Mononuclear cell (primary cell): ENCODE measurements around the gene HIPK2. TPM values are rescaled to one million over a fixed set of nuclear protein-coding genes. Genes with fewer than 3 reads are reported as not detected.

Experiments used
- H3K27me3 ChIP-seq: 2 replicates; pipeline ENCODE4 v1.6.0; 2011; ENCODE audit warnings: low read length, control low read depth; ENCODE audit not compliant: insufficient read depth
- H3K4me1 ChIP-seq: 2 replicates; pipeline ENCODE4 v1.5.1; 2011; ENCODE audit warnings: mild to moderate bottlenecking, low read length, control low read depth; ENCODE audit not compliant: insufficient read depth
- H3K4me3 ChIP-seq: 2 replicates; pipeline ENCODE4 v1.5.1; 2011; ENCODE audit warnings: mild to moderate bottlenecking, low read length, moderate library complexity
- H3K9me3 ChIP-seq: 2 replicates; pipeline ENCODE4 v1.5.1; 2011; ENCODE audit warnings: low read depth, mild to moderate bottlenecking, control low read depth, low read length
- total RNA-seq: library from RNA; depleted of rRNA; stranded (reverse); fragments of >200 nt; gene quantifications from one replicate; pipeline ENCODE4 v1.2.3, GENCODE V29; 2012

HIPK2 gene
- total RNA-seq, 1 donor = 14.2 TPM

- Histone ChIP-seq H3K4me3 (no peak overlapping the region), H3K9me3 (no peaks in the 10 kb centered on the region), H3K27me3 (no peaks in the 10 kb centered on the region), H3K4me1 (peaks cover 32% of the 10 kb centered on the region)
These were observed 115.9 kb downstream of the HIPK2 start for GRCh38 chr7:139661903-139662302.

DNA sequence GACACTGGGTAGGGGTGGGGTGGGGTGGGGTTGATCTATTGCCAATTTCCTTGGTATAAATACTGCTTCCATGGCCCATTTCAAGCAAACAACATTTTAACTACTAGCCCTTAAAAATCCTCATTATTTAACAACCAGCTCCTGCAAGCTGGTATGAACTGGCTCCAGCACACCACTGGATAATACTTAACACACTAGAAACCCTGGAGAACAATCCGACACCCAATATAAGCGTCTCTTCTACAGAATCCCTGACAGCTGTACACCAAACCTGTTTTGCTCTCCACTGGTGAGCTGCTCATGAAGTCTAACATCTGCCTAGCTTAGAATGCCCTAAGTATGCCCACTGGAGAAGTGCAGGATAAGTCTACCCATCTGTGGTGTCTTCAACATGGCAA lies 116.8 kb downstream of the HIPK2 start:
- Histone ChIP-seq H3K9me3 (no peaks in the 10 kb centered on the region), H3K4me3 (no peak overlapping the region), H3K4me1 (peaks cover 33% of the 10 kb centered on the region), H3K27me3 (no peaks in the 10 kb centered on the region)

DNA sequence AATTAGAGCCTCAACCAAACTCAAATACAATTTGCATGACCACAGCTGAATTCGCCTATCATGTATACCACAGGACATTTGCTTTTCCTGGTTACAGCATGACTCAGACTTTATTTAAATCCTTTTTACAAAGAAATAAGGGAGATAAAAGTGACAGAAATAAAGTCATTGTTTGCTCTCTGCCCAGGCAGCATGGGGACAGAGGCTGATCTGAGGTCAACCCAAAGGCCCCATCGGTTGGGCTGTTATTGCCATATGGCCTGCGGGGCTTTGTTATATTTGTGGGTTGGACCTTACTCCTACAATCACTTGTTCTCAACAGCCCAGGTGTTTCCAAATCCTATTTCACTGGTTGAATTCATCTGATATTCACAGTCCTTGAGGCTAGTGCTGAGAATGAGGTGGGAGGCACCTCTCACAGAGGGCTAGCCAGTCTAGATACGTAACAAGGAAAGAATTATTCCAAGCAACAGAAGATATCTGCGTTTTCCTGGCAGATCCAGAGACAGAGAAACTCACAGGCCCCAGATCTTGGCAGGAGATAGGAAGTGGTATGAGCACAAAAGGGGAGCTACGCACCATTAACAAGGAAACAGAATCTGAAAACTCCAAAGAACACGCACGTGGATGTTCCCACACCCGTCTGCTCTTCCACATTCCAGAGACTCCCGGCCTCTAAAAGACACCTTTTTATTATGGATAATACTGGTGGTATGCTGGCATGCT lies 117.3 kb downstream of the HIPK2 start:
- H3K4me1 ChIP-seq = peaks cover 38% of the 10 kb centered on the region
- no peaks in the 10 kb centered on the region for H3K9me3 ChIP-seq
- no peaks in the 10 kb centered on the region for H3K27me3 ChIP-seq
- H3K4me3 ChIP-seq = no peak overlapping the region

DNA sequence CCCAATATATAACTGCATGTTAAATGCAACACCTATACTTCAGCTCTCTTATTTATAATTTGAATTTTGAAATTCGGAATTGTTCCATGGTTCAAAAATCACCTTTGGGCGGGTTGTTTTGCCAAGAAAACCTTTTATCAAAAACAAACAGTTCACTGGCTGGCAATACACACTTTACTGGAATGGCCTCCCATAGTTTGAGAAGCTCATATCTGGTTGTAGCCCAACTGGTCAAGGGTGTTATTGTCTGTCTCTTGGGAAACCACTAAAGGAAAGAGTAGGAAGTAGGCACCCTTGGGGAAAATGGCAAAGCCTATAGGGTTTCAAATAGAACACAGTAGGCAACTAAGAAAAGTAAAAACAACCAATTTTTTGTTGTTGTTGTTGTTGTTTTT lies 117.9 kb downstream of the HIPK2 start:
- Histone ChIP-seq H3K4me3 (no peak overlapping the region), H3K9me3 (no peaks in the 10 kb centered on the region), H3K4me1 (peaks cover 44% of the 10 kb centered on the region)

DNA sequence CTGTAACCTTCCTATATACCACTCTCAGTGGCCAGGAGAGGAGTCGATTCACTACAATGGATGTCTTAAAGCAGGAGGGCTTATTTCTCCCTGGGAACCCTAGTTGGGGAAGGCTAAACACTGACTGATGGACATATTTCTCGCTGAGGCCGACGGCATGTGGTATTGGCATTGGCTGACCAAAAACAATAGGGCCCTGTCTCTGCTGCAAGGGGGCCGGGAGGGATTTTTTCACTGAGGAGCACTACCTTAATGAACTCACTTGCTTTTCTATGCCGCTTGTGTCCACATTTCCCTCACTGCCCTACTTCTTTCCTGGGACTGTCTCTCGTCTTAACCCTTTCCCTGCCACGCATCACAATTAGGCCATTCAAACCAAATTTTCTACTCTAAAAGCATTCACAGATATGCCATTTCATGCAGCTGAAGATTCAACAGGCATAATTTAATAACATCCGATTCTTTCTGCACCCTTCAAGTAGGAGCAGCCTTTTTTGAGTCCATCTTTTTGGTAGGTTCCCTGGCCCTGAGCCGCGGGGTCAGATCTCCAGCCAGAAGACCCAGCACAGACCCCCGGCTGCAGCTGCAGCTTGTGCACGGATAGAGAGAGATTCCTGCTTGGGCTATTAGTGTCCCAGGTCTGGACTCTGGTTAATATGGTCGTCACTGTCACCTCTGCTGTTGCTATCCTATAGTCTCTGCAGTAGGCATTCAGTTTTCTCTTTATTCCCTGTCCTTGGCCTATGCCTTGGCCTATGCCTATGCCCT lies 118.7 kb downstream of the HIPK2 start:
- Histone ChIP-seq H3K4me3 (no peak overlapping the region), H3K4me1 (peaks cover 39% of the 10 kb centered on the region), H3K9me3 (no peaks in the 10 kb centered on the region), H3K27me3 (no peaks in the 10 kb centered on the region)

More for the DNA sequence above, 117.9 kb downstream of the HIPK2 start:
- no peaks in the 10 kb centered on the region for H3K27me3 ChIP-seq

- Histone ChIP-seq H3K4me1 (peaks cover 34% of the 10 kb centered on the region), H3K4me3 (no peak overlapping the region), H3K9me3 (no peaks in the 10 kb centered on the region), H3K27me3 (no peaks in the 10 kb centered on the region)
These were observed 119.5 kb downstream of the HIPK2 start for GRCh38 chr7:139658296-139658695.

DNA sequence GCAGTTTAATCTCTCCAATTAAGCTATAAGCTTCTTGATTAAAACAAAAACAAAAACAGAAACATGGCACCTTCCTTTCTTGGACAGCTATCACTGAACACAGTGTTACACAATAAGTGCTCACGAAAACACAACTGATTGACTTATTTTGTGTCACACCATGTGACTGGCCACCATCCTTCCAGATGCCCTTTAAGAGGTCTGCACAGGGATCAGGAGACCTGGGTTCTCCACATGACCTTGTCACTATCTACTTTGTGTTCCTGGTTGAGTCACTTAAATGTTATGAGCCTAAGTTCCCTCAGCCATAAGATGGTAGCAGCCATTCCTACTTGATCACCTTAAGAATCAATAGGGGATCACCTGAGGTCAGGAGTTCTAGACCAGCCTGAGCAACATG lies 120.1 kb downstream of the HIPK2 start:
- no peak overlapping the region for H3K4me3 ChIP-seq
- H3K9me3 ChIP-seq = no peaks in the 10 kb centered on the region
- H3K4me1 ChIP-seq = peaks cover 35% of the 10 kb centered on the region
- no peaks in the 10 kb centered on the region for H3K27me3 ChIP-seq

DNA sequence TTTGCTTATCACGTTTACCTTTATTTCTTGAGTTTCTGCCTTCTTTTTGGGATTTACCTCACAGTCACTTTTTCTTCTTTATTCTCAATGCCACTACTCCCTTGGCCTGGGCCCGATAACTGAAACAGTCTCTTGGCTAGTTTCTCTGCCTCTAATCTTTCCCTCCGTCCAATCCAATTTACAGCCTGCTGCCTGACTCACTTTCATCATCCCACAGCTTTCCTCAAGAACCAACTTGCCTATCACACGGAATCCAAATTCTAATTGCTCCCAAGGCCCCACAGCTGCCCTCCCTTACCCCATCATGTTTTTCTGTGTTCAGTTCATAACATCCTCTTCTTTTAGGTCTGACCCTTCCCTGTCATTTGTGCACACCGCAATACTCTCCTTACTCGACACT lies 121.4 kb downstream of the HIPK2 start:
- Histone ChIP-seq H3K9me3 (no peaks in the 10 kb centered on the region), H3K4me3 (no peak overlapping the region), H3K27me3 (no peaks in the 10 kb centered on the region), H3K4me1 (peaks cover 36% of the 10 kb centered on the region)

GRCh38 chr7:139655305-139655704 lies 122.5 kb downstream of the HIPK2 start:
- peaks cover 34% of the 10 kb centered on the region for H3K4me1 ChIP-seq
- no peak overlapping the region for H3K4me3 ChIP-seq
- H3K9me3 ChIP-seq = no peaks in the 10 kb centered on the region
- no peaks in the 10 kb centered on the region for H3K27me3 ChIP-seq

DNA sequence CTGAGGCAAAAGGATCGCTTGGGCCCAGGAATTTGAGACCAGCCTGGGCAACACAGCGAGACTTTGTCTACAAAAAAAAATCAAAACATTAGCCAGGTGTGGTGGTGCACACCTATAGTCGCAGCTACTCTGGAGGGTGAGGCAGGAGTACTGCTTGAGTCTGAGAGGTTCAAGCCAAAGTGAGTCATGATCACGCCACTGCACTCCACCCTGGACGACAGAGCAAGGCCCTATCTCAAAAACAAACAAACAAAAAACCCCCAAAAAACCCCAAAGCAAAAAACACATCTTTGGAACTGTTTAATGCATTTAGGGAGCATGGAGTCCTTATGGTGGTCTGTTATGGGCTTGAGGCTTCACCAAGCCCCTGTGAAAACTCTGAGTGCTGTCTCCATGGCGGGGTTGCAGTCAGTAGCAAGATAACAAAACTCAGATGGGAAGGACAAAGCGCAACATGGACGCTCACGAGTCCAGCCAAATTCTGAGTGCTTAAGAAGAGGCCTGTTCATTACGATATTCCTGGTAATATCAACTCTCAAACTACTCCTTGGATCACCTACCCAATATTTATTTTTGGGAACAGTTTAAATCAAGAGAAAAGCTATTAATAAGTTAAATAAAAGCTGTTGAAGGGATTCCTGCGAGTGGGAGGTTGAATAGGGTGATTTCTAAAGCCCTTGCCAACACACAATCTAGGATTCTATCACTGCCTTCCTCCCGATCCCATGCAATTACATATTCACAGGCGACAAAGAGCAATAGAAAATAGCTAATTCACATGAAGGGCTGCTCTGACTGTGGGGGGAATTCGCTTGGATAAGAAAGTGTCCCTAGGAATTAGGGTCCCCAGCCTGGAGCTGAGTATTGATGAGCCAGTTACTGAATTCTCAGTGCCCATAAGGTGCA lies 123.3 kb downstream of the HIPK2 start:
- Histone ChIP-seq H3K4me1 (peaks cover 41% of the 10 kb centered on the region), H3K9me3 (no peaks in the 10 kb centered on the region), H3K27me3 (no peaks in the 10 kb centered on the region), H3K4me3 (no peak overlapping the region)

GRCh38 chr7:139651914-139652313 lies 125.9 kb downstream of the HIPK2 start:
- no peaks in the 10 kb centered on the region for H3K9me3 ChIP-seq
- H3K4me3 ChIP-seq = no peak overlapping the region
- H3K27me3 ChIP-seq = no peaks in the 10 kb centered on the region
- peaks cover 64% of the 10 kb centered on the region for H3K4me1 ChIP-seq

DNA sequence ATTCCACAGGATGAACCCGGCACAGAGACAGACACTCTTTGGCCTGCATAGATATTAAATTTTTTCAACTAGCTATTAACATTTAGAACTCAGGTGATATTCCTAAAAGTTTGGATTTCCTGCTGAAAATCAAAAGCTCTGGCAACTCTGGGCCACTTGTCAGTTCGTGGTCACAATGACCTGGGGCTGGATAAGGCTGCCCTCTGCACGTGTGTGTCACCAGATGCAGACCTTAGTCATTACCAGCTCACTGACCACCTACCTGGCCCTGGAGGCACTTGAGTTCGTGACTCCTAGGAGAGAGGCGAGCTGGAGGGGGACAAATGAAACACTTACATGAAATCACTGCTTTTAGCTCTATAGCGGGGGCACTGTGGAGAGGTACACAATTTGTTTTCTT lies 126.5 kb downstream of the HIPK2 start:
- Histone ChIP-seq H3K4me1 (peaks cover 70% of the 10 kb centered on the region), H3K27me3 (no peaks in the 10 kb centered on the region), H3K4me3 (no peak overlapping the region), H3K9me3 (no peaks in the 10 kb centered on the region)

- no peaks in the 10 kb centered on the region for H3K9me3 ChIP-seq
- no peaks in the 10 kb centered on the region for H3K27me3 ChIP-seq
- peaks cover 72% of the 10 kb centered on the region for H3K4me1 ChIP-seq
- no peak overlapping the region for H3K4me3 ChIP-seq
These were observed 127.2 kb downstream of the HIPK2 start for GRCh38 chr7:139650429-139651100.

- H3K4me1 ChIP-seq = peaks cover 63% of the 10 kb centered on the region
- no peaks in the 10 kb centered on the region for H3K27me3 ChIP-seq
- H3K4me3 ChIP-seq = no peak overlapping the region
- H3K9me3 ChIP-seq = no peaks in the 10 kb centered on the region
These were observed 128.8 kb downstream of the HIPK2 start for GRCh38 chr7:139648941-139649425.
